OCI-LY7 (cell line): ENCODE data around the gene MTCL1. TPM values are rescaled to one million over a fixed set of nuclear protein-coding genes. Genes with fewer than 3 reads are reported as not detected.

Experiments
- BruUV-seq: library from RNA; stranded (reverse); fragments of 400-500 nt; replicated peaks from 2 replicates; lab custom pipeline; 2021; lab: Mats Ljungman, UMichigan
- CTCF ChIA-PET: fragments of 300-600 bp; sonication (Branson Sonifier 250); formaldehyde crosslinking; loops from one replicate; lab custom pipeline; 2022; ENCODE audit warnings: antibody characterized with exemption; ENCODE audit not compliant: unreplicated experiment; lab: Charles Lee
- POLR2A ChIA-PET: fragments of 300-600 bp; sonication (Branson Sonifier 250); formaldehyde crosslinking; loops from one replicate; lab custom pipeline; 2022; ENCODE audit warnings: antibody characterized with exemption; lab: Charles Lee
- DNase-seq: peaks from one replicate; pipeline ENCODE4 v3.0.0-alpha.2; 2015; ENCODE audit warnings: low spot score
- H2AFZ ChIP-seq: fragments of 200-600 bp; sonication (generic), shearing (Covaris generic); 2 replicates; pipeline ENCODE4 v1.6.1; 2014; ENCODE audit warnings: mild to moderate bottlenecking, antibody characterized with exemption, low read length, moderate library complexity
- H3K27ac ChIP-seq: fragments of 200-600 bp; sonication (generic); 2 replicates; pipeline ENCODE4 v1.5.1; 2014; ENCODE audit warnings: mixed run types, low read depth, mild to moderate bottlenecking, moderate library complexity, low read length, inconsistent platforms; ENCODE audit not compliant: poor library complexity, severe bottlenecking
- H3K36me3 ChIP-seq: fragments of 200-600 bp; sonication (generic); 2 replicates; pipeline ENCODE4 v1.6.1; 2014; ENCODE audit warnings: mild to moderate bottlenecking, antibody characterized with exemption, low read length, moderate library complexity, mixed read lengths; ENCODE audit not compliant: insufficient read depth
- H3K4me1 ChIP-seq: fragments of 200-600 bp; sonication (generic); 2 replicates; pipeline ENCODE4 v1.5.1; 2014; ENCODE audit warnings: mild to moderate bottlenecking, low read length; ENCODE audit not compliant: insufficient read depth, poor library complexity, severe bottlenecking
- H3K4me2 ChIP-seq: fragments of 200-600 bp; sonication (generic); 2 replicates; pipeline ENCODE4 v1.6.1; 2014; ENCODE audit warnings: mild to moderate bottlenecking, low read length
- H3K4me3 ChIP-seq: fragments of 200-600 bp; sonication (generic); 2 replicates; pipeline ENCODE4 v1.5.1; 2014; ENCODE audit warnings: mild to moderate bottlenecking, low read depth, low read length; ENCODE audit not compliant: poor library complexity, severe bottlenecking
- H3K79me2 ChIP-seq: fragments of 200-600 bp; sonication (generic); 2 replicates; pipeline ENCODE4 v1.6.1; 2016; ENCODE audit warnings: low read depth, mild to moderate bottlenecking, low read length, moderate library complexity, mixed read lengths; ENCODE audit not compliant: insufficient read depth
- H3K9me2 ChIP-seq: fragments of 200-600 bp; sonication (generic); 2 replicates; pipeline ENCODE4 v1.6.1; 2016; ENCODE audit warnings: mild to moderate bottlenecking, low read length, mixed read lengths; ENCODE audit not compliant: insufficient read depth
- H3K9me3 ChIP-seq: fragments of 200-600 bp; sonication (generic); 2 replicates; pipeline ENCODE4 v1.6.1; 2014; ENCODE audit warnings: mild to moderate bottlenecking, mixed run types, low read length, mixed read lengths
- H4K20me1 ChIP-seq: fragments of 200-600 bp; sonication (generic); 2 replicates; pipeline ENCODE4 v1.6.1; 2014; ENCODE audit warnings: mild to moderate bottlenecking, antibody characterized with exemption, low read length, moderate library complexity, mixed read lengths; ENCODE audit not compliant: insufficient read depth
- CTCF ChIP-seq: fragments of 200-600 bp; sonication (generic); conservative IDR thresholded peaks from 2 replicates; pipeline ENCODE4 v1.5.1; 2014; ENCODE audit warnings: mild to moderate bottlenecking, antibody characterized with exemption, low read length, moderate library complexity, mixed read lengths
- EZH2phosphoT487 ChIP-seq: fragments of 200-600 bp; sonication (generic); IDR thresholded peaks from 2 replicates; pipeline ENCODE4 v1.6.1; 2018; ENCODE audit warnings: low read depth, borderline replicate concordance, mild to moderate bottlenecking, mixed run types, antibody characterized with exemption, low read length, moderate library complexity, mixed read lengths
- intact Hi-C: fragments of 100-400 bp; cut with micrococcal nuclease; formaldehyde crosslinking; loops from one replicate; pipeline ENCODE4 v1.10.0; 2022; ENCODE audit not compliant: unreplicated experiment
- total RNA-seq, 2 experiments: library from RNA; depleted of rRNA in 1 of 2; stranded (reverse); fragments of >200 nt in 1 of 2; shearing (Covaris generic) in 1 of 2; gene quantifications; 2 replicates each; pipeline ENCODE4 v1.2.3, GENCODE V29; 2014 to 2022

The MTCL1 gene
- total RNA-seq, 2 experiments from 2014 or later, result 96.8 to 159 TPM

GRCh38 chr18:8826971-8827370, 121.6 kb downstream of the MTCL1 start:
- no TSS peak for BruUV-seq
- H3K36me3 ChIP-seq, result peaks cover 77% of the 10 kb centered on the region
- POLR2A ChIA-PET, result no interaction called here
- no peak for DNase-seq
- H3K79me2 ChIP-seq, result no peaks in the 10 kb centered on the region
- no peak overlapping the region for H3K27ac ChIP-seq
- CTCF ChIA-PET, result no interaction called here
- H4K20me1 ChIP-seq, result no peaks in the 10 kb centered on the region
- H2AFZ ChIP-seq, result no peak overlapping the region
- H3K9me3 ChIP-seq, result no peaks in the 10 kb centered on the region
- no peak overlapping the region for H3K4me3 ChIP-seq
- no peaks in the 10 kb centered on the region for H3K9me2 ChIP-seq
- TF ChIP-seq EZH2phosphoT487, result no peak
- no peak for TF ChIP-seq CTCF
- no peaks in the 10 kb centered on the region for H3K4me1 ChIP-seq
- no peak overlapping the region for H3K4me2 ChIP-seq
- intact Hi-C loops, result no loop called here

DNA sequence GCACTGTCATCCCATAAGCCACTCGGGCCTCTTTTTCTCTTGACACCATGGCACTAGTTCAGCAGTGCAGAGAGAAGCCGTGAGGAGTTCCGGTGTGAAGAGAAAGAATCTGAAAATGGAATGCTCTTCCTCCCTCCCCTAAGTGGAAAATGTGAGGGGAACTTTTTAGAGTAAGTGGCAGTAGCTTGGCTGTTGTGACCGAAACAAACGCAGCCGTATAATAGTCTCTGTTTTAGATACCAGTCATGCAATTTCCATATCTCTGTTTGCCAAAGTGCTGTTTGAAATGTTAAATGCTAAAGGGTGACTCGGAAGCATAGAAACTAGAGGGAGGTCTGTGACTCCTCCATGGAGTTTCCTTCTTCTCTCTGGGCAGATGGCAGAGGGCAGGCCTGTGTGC, 122.9 kb downstream of the MTCL1 start:
- Histone ChIP-seq H3K36me3 (peaks cover 77% of the 10 kb centered on the region), H2AFZ (no peak overlapping the region), H3K27ac (no peak overlapping the region), H3K9me2 (no peaks in the 10 kb centered on the region), H3K4me3 (no peak overlapping the region), H3K4me2 (no peak overlapping the region), H3K9me3 (0 out of 2 replicates have a peak, but pooled peaks cover 3% of the 10 kb centered on the region), H3K4me1 (no peaks in the 10 kb centered on the region), H3K79me2 (no peaks in the 10 kb centered on the region), H4K20me1 (no peaks in the 10 kb centered on the region)
- intact Hi-C loops, result no loop called here
- no TSS peak for BruUV-seq
- ChIA-PET POLR2A (no interaction called here), CTCF (no interaction called here)
- TF ChIP-seq EZH2phosphoT487 (no peak), CTCF (no peak)
- no peak for DNase-seq

- ChIA-PET POLR2A (no interaction called here), CTCF (no interaction called here)
- Histone ChIP-seq H3K4me3 (no peak overlapping the region), H3K79me2 (no peaks in the 10 kb centered on the region), H2AFZ (no peak overlapping the region), H3K9me2 (no peaks in the 10 kb centered on the region), H4K20me1 (no peaks in the 10 kb centered on the region), H3K27ac (no peak overlapping the region), H3K9me3 (0 out of 2 replicates have a peak, but pooled peaks cover 8% of the 10 kb centered on the region), H3K36me3 (peaks cover 74% of the 10 kb centered on the region), H3K4me1 (no peaks in the 10 kb centered on the region), H3K4me2 (no peak overlapping the region)
- TF ChIP-seq CTCF, result no peak
- TF ChIP-seq EZH2phosphoT487, result no peak
- no peak for DNase-seq
- intact Hi-C loops, result no loop called here
- BruUV-seq, result no TSS peak
These were observed 123.4 kb downstream of the MTCL1 start for GRCh38 chr18:8828798-8829197.
